Measurements from ENCODE around the gene CREM. TPM values are rescaled to one million over a fixed set of nuclear protein-coding genes. Genes with fewer than 3 reads are reported as not detected.
A peak's percentile ranks its signal among the peaks of the same experiment; 100 is the strongest.

CREM gene
- total RNA-seq, 1 experiment from 2014 or later = 24.7 TPM

DNA sequence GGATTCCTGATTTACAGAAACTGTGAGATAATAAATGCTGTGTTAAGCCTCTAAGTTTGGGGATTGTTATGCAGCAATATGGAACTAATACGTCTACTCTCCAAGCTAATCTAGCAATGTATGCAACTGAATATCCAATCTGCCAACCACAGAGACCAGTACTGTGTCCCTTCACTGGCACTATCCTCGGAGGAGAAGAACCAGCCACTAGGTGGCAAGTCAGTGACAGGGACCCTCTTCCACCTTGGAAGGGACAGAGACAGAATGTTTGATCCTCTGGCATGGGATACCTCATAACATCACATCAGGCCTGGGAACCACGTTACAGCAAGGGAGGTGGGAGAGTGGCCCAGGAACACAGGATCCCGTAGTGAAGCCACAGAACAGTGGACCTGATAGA, 96.4 kb downstream of the CREM start:
- DNase-seq = peak in 1 of 2 experiments; percentile 24
- intact Hi-C loops (cut with micrococcal nuclease; ENCODE audit: unreplicated experiment) = no loop called here
- Histone ChIP-seq H3K36me3 (ENCODE audit: control insufficient read depth, insufficient read depth, low read length) (no peaks in the 10 kb centered on the region), H3K27me3 (replicated peaks; ENCODE audit: control insufficient read depth, insufficient read depth, low read length) (no peaks in the 10 kb centered on the region; the same call in 1 of the 2 replicates), H3K9me3 (no peaks in the 10 kb centered on the region), H3K4me3 (ENCODE audit: low read depth, low read length) (no peak overlapping the region), H3K4me1 (peaks cover 5% of the 10 kb centered on the region; the same call in 1 of the 2 replicates)
- Mint-ChIP-seq H3K9me3 (ENCODE audit: unreplicated experiment) (no peaks in the 10 kb centered on the region), H3K36me3 (ENCODE audit: insufficient read depth, unreplicated experiment) (no peaks in the 10 kb centered on the region), H3K4me1 (ENCODE audit: low read depth, unreplicated experiment) (peaks cover 7% of the 10 kb centered on the region), H3K27ac (ENCODE audit: unreplicated experiment) (no peak overlapping the region), H3K4me3 (ENCODE audit: unreplicated experiment) (no peak overlapping the region), H3K27me3 (ENCODE audit: insufficient read depth, unreplicated experiment) (peaks cover 3% of the 10 kb centered on the region)
- CTCF ChIA-PET = no interaction called here
- POLR2A ChIA-PET = no interaction called here
- TF ChIP-seq, protein P1, sequence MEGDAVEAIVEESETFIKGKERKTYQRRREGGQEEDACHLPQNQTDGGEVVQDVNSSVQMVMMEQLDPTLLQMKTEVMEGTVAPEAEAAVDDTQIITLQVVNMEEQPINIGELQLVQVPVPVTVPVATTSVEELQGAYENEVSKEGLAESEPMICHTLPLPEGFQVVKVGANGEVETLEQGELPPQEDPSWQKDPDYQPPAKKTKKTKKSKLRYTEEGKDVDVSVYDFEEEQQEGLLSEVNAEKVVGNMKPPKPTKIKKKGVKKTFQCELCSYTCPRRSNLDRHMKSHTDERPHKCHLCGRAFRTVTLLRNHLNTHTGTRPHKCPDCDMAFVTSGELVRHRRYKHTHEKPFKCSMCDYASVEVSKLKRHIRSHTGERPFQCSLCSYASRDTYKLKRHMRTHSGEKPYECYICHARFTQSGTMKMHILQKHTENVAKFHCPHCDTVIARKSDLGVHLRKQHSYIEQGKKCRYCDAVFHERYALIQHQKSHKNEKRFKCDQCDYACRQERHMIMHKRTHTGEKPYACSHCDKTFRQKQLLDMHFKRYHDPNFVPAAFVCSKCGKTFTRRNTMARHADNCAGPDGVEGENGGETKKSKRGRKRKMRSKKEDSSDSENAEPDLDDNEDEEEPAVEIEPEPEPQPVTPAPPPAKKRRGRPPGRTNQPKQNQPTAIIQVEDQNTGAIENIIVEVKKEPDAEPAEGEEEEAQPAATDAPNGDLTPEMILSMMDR (IDR thresholded peaks at IDR 0.05; ENCODE audit: insufficient read depth in 1 of 2, low read depth in 1 of 2, low read length in 1 of 2, severe bottlenecking in 1 of 2, unreplicated experiment in 1 of 2) = peak; percentile 40 to 57
- no TSS peak for BruUV-seq (replicated peaks)

DNA sequence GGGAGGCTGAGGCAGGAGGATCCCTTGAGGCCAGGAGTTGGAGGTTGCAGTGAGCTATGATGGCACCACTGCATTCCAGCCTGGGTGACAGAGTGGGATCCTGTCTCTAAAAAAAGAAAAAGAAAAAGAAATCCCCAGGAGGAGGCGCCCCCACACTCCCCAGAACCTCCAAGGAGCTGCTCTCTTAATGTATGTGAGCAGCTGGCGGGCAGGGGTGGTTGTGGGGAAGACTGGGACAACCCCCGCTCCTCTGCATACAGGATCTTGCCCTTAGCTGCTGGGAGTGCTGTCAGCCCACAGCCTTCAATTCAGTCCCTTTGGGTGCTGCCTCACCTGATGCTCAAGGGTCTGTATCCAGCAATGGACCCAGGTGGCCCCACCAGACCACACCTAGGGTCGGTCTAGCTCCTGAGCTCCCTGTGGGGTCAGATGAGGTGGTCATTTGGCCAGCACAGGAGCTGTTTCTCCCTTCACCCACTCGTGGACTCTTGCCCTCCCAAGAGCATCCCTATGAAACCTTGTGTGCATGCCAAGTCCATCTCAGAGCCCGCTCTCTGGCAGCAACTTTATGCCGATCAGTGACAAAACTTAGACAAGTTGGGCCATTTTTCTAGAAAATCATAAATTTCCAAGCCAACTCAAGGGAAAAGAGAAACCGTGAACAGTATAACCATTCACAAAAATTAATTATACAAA, 97.5 kb downstream of the CREM start:
- no TSS peak for BruUV-seq (replicated peaks)
- Histone ChIP-seq H3K4me1 (peaks cover 5% of the 10 kb centered on the region; the same call in 1 of the 2 replicates), H3K9me3 (no peaks in the 10 kb centered on the region), H3K4me3 (ENCODE audit: low read depth, low read length) (no peak overlapping the region), H3K27me3 (replicated peaks; ENCODE audit: control insufficient read depth, insufficient read depth, low read length) (no peaks in the 10 kb centered on the region; the same call in 1 of the 2 replicates), H3K36me3 (ENCODE audit: control insufficient read depth, insufficient read depth, low read length) (no peaks in the 10 kb centered on the region)
- intact Hi-C loops (cut with micrococcal nuclease; ENCODE audit: unreplicated experiment) = no loop called here
- Mint-ChIP-seq H3K9me3 (ENCODE audit: unreplicated experiment) (no peaks in the 10 kb centered on the region), H3K36me3 (ENCODE audit: insufficient read depth, unreplicated experiment) (no peaks in the 10 kb centered on the region), H3K27ac (ENCODE audit: unreplicated experiment) (no peak overlapping the region), H3K27me3 (ENCODE audit: insufficient read depth, unreplicated experiment) (peaks cover 3% of the 10 kb centered on the region), H3K4me1 (ENCODE audit: low read depth, unreplicated experiment) (no peaks in the 10 kb centered on the region), H3K4me3 (ENCODE audit: unreplicated experiment) (no peak overlapping the region)
- ChIA-PET CTCF (interaction anchor here (0.8 to 1.0 kb wide), 2 partner anchors 28 to 107 kb away, joined by 3 read pairs; no protein-coding TSS in a partner anchor), POLR2A (no interaction called here)
- TF ChIP-seq, protein P1 (IDR thresholded peaks at IDR 0.05; ENCODE audit: insufficient read depth in 1 of 2, low read depth in 1 of 2, low read length in 1 of 2, severe bottlenecking in 1 of 2, unreplicated experiment in 1 of 2) = no peak
- no peak for DNase-seq

DNA sequence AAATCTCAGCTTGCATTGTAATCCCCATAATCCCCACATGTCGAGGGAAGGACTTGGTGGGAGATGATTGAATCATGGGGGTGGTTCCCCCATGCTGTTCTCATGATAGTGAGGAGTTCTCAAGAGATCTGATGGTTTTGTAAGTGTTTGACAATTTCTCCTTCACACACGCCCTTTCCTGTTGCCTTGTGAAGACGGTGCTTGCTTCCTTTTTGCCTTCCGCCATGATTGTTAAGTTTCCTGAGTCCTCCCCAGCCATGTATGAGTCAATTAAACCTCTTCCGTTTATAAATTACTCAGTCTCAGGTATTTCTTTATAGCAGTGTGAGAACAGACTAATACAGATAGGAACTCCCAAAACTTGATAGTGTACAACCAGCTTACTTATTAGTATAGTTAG, 98.6 kb downstream of the CREM start:
- peaks cover 3% of the 10 kb centered on the region for H3K27me3 Mint-ChIP-seq (ENCODE audit: insufficient read depth, unreplicated experiment)
- ChIA-PET POLR2A (no interaction called here), CTCF (no interaction called here)
- no peak for DNase-seq
- no TSS peak for BruUV-seq (replicated peaks)
- no peaks in the 10 kb centered on the region for H3K9me3 Mint-ChIP-seq (ENCODE audit: unreplicated experiment)
- H3K27ac Mint-ChIP-seq (ENCODE audit: unreplicated experiment) = no peak overlapping the region
- intact Hi-C loops (cut with micrococcal nuclease; ENCODE audit: unreplicated experiment) = no loop called here
- TF ChIP-seq, protein P1 (IDR thresholded peaks at IDR 0.05; ENCODE audit: insufficient read depth in 1 of 2, low read depth in 1 of 2, low read length in 1 of 2, severe bottlenecking in 1 of 2, unreplicated experiment in 1 of 2) = no peak
- H3K4me1 ChIP-seq = peaks cover 5% of the 10 kb centered on the region; the same call in 1 of the 2 replicates
- H3K4me1 Mint-ChIP-seq (ENCODE audit: low read depth, unreplicated experiment) = no peaks in the 10 kb centered on the region
- no peaks in the 10 kb centered on the region for H3K36me3 Mint-ChIP-seq (ENCODE audit: insufficient read depth, unreplicated experiment)
- no peak overlapping the region for H3K4me3 ChIP-seq (ENCODE audit: low read depth, low read length)
- H3K27me3 ChIP-seq (replicated peaks; ENCODE audit: control insufficient read depth, insufficient read depth, low read length) = no peaks in the 10 kb centered on the region; the same call in 1 of the 2 replicates
- H3K9me3 ChIP-seq = no peaks in the 10 kb centered on the region
- no peak overlapping the region for H3K4me3 Mint-ChIP-seq (ENCODE audit: unreplicated experiment)
- H3K36me3 ChIP-seq (ENCODE audit: control insufficient read depth, insufficient read depth, low read length) = no peaks in the 10 kb centered on the region

Measured in Caco-2 (cell line).